Muscle layer of duodenum (tissue), 2 donors: Measurements from ENCODE around the gene CCT8.

Experiments used
- H3K27ac ChIP-seq: one replicate; pipeline ENCODE4 v1.7.0; 2013; ENCODE audit warnings: mild to moderate bottlenecking, low read length
- H3K27me3 ChIP-seq: one replicate; pipeline ENCODE4 v1.7.0; 2013; ENCODE audit warnings: low read depth, mild to moderate bottlenecking, control low read depth, low read length
- H3K36me3 ChIP-seq, 2 donors: one replicate each; pipeline ENCODE4 v1.7.0; 2013; ENCODE audit warnings: low read length in 2 of 2, control low read depth in 1 of 2, mild to moderate bottlenecking in 1 of 2; ENCODE audit not compliant: insufficient read depth in 2 of 2, control insufficient read depth in 1 of 2
- H3K4me1 ChIP-seq, 2 donors: one replicate each; pipeline ENCODE4 v1.7.0; 2013; ENCODE audit warnings: low read length in 2 of 2, mild to moderate bottlenecking in 2 of 2, control low read depth in 1 of 2, moderate library complexity in 1 of 2; ENCODE audit not compliant: insufficient read depth in 2 of 2, control insufficient read depth in 1 of 2
- H3K4me3 ChIP-seq, 2 donors: one replicate each; pipeline ENCODE4 v1.7.0; 2013; ENCODE audit warnings: low read length in 2 of 2, low read depth in 1 of 2, mild to moderate bottlenecking in 1 of 2
- H3K9me3 ChIP-seq, 2 donors: one replicate each; pipeline ENCODE4 v1.7.0; 2013; ENCODE audit warnings: low read length in 2 of 2, control low read depth in 1 of 2, mild to moderate bottlenecking in 1 of 2; ENCODE audit not compliant: control insufficient read depth in 1 of 2
- donor health status: healthy.

Gene CCT8, protein sequence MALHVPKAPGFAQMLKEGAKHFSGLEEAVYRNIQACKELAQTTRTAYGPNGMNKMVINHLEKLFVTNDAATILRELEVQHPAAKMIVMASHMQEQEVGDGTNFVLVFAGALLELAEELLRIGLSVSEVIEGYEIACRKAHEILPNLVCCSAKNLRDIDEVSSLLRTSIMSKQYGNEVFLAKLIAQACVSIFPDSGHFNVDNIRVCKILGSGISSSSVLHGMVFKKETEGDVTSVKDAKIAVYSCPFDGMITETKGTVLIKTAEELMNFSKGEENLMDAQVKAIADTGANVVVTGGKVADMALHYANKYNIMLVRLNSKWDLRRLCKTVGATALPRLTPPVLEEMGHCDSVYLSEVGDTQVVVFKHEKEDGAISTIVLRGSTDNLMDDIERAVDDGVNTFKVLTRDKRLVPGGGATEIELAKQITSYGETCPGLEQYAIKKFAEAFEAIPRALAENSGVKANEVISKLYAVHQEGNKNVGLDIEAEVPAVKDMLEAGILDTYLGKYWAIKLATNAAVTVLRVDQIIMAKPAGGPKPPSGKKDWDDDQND

DNA sequence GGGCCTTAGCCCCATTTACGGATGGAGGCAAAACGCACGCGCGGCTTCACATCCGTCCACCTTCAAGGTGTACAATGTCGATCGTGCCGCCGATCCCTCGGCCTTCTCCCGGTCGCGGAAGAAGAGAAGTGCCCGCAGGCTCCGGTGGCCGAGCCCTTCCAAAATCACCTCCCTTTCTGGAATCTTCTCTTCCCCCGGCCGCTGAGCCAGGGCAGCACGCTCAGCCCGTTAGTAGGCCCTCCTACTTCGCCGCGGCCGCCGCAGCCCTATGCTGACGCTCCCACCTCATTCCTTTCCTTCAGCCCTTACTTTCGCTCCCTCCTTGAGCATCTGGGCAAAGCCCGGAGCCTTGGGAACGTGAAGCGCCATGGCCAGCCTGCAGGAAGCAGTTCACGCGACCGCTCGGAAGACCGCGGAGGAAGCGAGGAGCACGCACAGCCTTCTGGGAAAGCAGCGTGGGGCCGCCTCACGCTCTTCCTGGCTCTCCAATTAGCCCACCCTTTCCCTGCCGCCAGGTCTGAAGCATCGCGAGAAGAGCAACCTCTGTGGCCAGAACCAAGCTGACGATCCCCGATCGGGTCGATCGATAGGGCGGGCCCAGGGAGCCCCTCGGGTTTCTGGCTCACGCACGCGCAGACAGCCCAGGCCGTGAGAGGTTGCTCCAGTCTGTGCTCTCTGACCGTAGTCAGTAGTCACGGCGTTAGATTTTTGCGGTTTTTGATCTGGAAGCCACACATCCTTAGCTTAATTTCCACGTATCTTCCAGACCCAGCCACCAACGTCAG lies at the start of gene CCT8:
Gene CCT8 (minus strand): TSS at position 427 of the 785 bp plus-strand sequence. CDS start 58 bp downstream, at position 369.
- Histone ChIP-seq H3K36me3 (peaks cover 3 to 5% of the 10 kb centered on the region in 2 donors), H3K27ac (peak within 1 kb of the TSS; percentile 98), H3K27me3 (no peaks in the 10 kb centered on the region), H3K4me1 (peaks cover 12 to 20% of the 10 kb centered on the region in 2 donors), H3K9me3 (no peaks in the 10 kb centered on the region), H3K4me3 (peak within 1 kb of the TSS; percentile 82 to 95)

- Histone ChIP-seq H3K9me3 (no peaks in the 10 kb centered on the region), H3K27me3 (no peaks in the 10 kb centered on the region), H3K36me3 (peaks cover 0 to 5% of the 10 kb centered on the region in 2 donors), H3K27ac (no peak overlapping the region), H3K4me1 (no peaks in the 10 kb centered on the region), H3K4me3 (no peak overlapping the region)
Measured at GRCh38 chr21:29121759-29122158, 48.3 kb upstream of the CCT8 start.

GRCh38 chr21:29117372-29117955 lies 44.0 kb upstream of the CCT8 start:
- no peaks in the 10 kb centered on the region for H3K4me1 ChIP-seq
- H3K36me3 ChIP-seq, result peaks cover 0 to 4% of the 10 kb centered on the region in 2 donors
- H3K27me3 ChIP-seq, result no peaks in the 10 kb centered on the region
- H3K9me3 ChIP-seq, result no peaks in the 10 kb centered on the region
- no peak overlapping the region for H3K4me3 ChIP-seq
- H3K27ac ChIP-seq, result no peak overlapping the region

- Histone ChIP-seq H3K4me1 (no peaks in the 10 kb centered on the region), H3K27ac (no peak overlapping the region), H3K27me3 (no peaks in the 10 kb centered on the region), H3K4me3 (no peak overlapping the region), H3K9me3 (no peaks in the 10 kb centered on the region), H3K36me3 (no peaks in the 10 kb centered on the region)
Measured at GRCh38 chr21:29115899-29116298, 42.5 kb upstream of the CCT8 start.

DNA sequence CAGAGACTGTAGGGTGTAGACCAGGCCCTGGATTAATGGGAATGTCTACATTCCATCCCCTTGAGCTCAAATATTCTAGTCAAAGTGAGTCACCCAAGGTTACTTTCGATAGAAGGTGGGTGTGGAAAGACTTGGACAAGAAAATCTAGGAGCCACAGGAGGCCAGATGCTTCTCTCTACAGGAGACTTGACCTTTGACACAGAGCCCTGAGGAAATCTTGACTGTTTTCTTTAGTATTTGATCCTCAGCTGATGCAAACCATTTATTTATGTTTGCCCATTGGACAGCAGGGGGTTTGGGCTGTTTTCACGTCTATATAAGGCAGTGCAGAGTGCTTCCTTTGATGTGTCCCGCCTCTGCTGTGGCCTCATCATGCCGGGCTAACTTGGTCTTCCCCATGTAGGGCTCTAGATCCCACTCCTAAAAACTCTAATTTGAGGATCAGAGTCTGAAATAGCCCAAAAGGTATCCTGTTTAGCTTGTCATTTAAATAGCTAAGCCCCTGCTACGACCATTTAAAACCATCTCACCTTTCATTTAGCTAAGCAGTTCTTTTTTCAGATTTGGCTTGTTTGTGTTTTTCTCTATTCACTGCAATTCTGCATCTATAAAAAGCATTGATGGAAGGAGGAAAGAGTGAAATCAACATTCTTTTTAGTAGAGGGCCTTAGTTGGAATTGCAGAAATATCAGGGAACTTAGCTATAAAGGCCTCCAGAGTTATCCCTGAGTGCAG lies 41.5 kb upstream of the CCT8 start:
- no peaks in the 10 kb centered on the region for H3K36me3 ChIP-seq
- no peak overlapping the region for H3K27ac ChIP-seq
- no peaks in the 10 kb centered on the region for H3K4me1 ChIP-seq
- H3K4me3 ChIP-seq, result no peak overlapping the region
- H3K9me3 ChIP-seq, result no peaks in the 10 kb centered on the region
- no peaks in the 10 kb centered on the region for H3K27me3 ChIP-seq

- H3K4me3 ChIP-seq, result no peak overlapping the region
- no peaks in the 10 kb centered on the region for H3K27me3 ChIP-seq
- H3K27ac ChIP-seq, result no peak overlapping the region
- no peaks in the 10 kb centered on the region for H3K4me1 ChIP-seq
- H3K9me3 ChIP-seq, result no peaks in the 10 kb centered on the region
- H3K36me3 ChIP-seq, result peaks cover 0 to 3% of the 10 kb centered on the region in 2 donors
Measured at GRCh38 chr21:29105218-29105617, 31.8 kb upstream of the CCT8 start.

DNA sequence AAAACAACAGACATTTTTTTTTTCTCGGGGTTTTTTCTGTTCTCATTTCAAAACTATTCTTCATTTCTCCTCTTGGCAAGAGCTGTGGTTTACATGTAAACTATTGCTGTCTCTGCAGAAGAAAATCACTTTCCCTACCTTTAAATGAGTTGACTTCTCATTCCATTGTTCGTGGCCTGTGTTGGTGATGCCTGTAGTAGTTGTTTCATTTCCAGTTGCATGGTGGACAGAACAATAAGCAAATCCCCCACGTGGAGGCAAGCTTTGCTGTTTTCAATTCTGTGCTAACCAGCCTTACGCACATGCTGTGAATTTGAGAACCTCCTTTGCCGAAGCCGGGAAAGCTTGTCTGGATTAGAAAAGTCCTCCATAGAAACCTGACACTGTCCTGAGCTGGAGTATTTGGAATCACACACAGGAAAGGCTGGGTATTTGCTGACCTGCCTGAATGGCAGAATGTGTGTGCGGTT lies 30.8 kb upstream of the CCT8 start:
- Histone ChIP-seq H3K27me3 (no peaks in the 10 kb centered on the region), H3K27ac (no peak overlapping the region), H3K36me3 (peaks cover 0 to 3% of the 10 kb centered on the region in 2 donors), H3K4me1 (no peaks in the 10 kb centered on the region), H3K4me3 (no peak overlapping the region), H3K9me3 (no peaks in the 10 kb centered on the region)

GRCh38 chr21:29102791-29103257 lies 29.4 kb upstream of the CCT8 start:
- no peaks in the 10 kb centered on the region for H3K9me3 ChIP-seq
- H3K4me1 ChIP-seq, result no peaks in the 10 kb centered on the region
- H3K27ac ChIP-seq, result no peak overlapping the region
- H3K36me3 ChIP-seq, result peaks cover 0 to 3% of the 10 kb centered on the region in 2 donors
- H3K27me3 ChIP-seq, result no peaks in the 10 kb centered on the region
- no peak overlapping the region for H3K4me3 ChIP-seq

GRCh38 chr21:29098156-29098555 lies 24.7 kb upstream of the CCT8 start:
- Histone ChIP-seq H3K4me3 (no peak overlapping the region), H3K27ac (no peak overlapping the region), H3K27me3 (no peaks in the 10 kb centered on the region), H3K4me1 (no peaks in the 10 kb centered on the region), H3K9me3 (no peaks in the 10 kb centered on the region), H3K36me3 (peaks cover 0 to 8% of the 10 kb centered on the region in 2 donors)

GRCh38 chr21:29096218-29097015 lies 23.0 kb upstream of the CCT8 start:
- Histone ChIP-seq H3K27ac (no peak overlapping the region), H3K4me3 (no peak overlapping the region), H3K4me1 (no peaks in the 10 kb centered on the region), H3K27me3 (no peaks in the 10 kb centered on the region), H3K36me3 (peaks cover 0 to 4% of the 10 kb centered on the region in 2 donors), H3K9me3 (no peaks in the 10 kb centered on the region)
